ENCODE results near the gene CAVIN2. TPM values are rescaled to one million over a fixed set of nuclear protein-coding genes. Genes with fewer than 3 reads are reported as not detected.

CAVIN2 gene
- total RNA-seq, result not detected in 2 replicates

- Mint-ChIP-seq H3K4me3 (no peak within 1 kb of the TSS), H3K27me3 (peaks cover 60% of the 10 kb centered on the region), H3K36me3 (ENCODE audit: low read depth) (no peaks in the 10 kb centered on the region), H3K4me1 (no peaks in the 10 kb centered on the region), H3K27ac (no peak within 1 kb of the TSS), H3K9me3 (no peaks in the 10 kb centered on the region)
- DNase-seq, result no peak
- intact Hi-C loops (cut with micrococcal nuclease), result no loop called here
Observed at GRCh38 chr2:191846515-191847476, at the start of gene CAVIN2. Gene CAVIN2, minus strand, starts transcription at chr2:191847088. Its CDS starts 163 bp downstream, at chr2:191846925.

GRCh38 chr2:191895743-191896142 is 48.9 kb upstream of the CAVIN2 start:
- Mint-ChIP-seq H3K27me3 (peaks cover 10% of the 10 kb centered on the region), H3K27ac (no peak overlapping the region), H3K36me3 (ENCODE audit: low read depth) (no peaks in the 10 kb centered on the region), H3K4me3 (no peak overlapping the region), H3K4me1 (no peaks in the 10 kb centered on the region), H3K9me3 (peaks cover 4% of the 10 kb centered on the region)
- DNase-seq, result no peak
- intact Hi-C loops (cut with micrococcal nuclease), result no loop called here

DNA sequence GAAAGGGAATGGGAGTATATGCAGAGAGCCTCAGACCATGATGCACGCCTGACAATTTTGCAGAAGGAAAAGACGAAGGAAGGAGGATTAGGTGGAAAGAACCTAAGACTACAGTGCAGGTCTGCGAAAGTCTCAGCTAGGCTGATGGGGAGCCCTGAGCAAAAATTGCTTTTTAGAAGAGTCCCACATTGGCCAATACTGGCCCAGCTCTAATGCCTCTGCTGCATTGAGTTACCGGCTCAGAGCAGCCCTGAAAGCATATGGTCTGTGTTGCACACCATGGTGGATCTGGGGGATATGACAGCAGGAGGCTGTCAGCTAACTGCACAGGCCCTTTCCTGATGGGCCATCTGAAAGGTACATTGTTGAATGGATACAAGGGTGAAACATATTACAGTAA is 48.3 kb upstream of the CAVIN2 start:
- Mint-ChIP-seq H3K36me3 (ENCODE audit: low read depth) (no peaks in the 10 kb centered on the region), H3K4me1 (no peaks in the 10 kb centered on the region), H3K27me3 (peaks cover 10% of the 10 kb centered on the region), H3K27ac (no peak overlapping the region), H3K4me3 (no peak overlapping the region), H3K9me3 (no peaks in the 10 kb centered on the region)
- DNase-seq, result no peak
- intact Hi-C loops (cut with micrococcal nuclease), result no loop called here

DNA sequence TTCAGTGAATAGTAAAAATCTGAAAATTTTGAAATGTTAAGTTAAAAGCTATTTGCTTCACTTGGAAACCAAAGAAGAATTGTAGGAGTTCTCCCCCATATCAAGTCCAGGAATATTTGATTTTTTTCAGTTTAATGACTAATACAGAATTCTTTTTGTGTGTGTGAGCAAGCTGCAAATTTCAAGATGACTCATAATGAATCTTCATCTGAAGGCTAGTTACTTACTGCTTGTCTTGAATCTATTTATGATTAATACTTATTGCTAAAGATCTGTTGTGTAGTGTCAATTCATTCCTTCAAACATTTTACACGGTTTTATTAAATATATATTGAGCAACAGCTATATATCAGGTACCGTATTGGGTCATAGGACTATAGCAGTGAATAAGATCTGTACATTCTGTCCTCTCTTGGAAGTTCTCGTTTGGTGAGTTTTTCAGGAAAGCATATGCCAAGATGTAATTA is 47.8 kb upstream of the CAVIN2 start:
- Mint-ChIP-seq H3K4me1 (no peaks in the 10 kb centered on the region), H3K27me3 (peaks cover 13% of the 10 kb centered on the region), H3K36me3 (ENCODE audit: low read depth) (no peaks in the 10 kb centered on the region), H3K9me3 (no peaks in the 10 kb centered on the region), H3K4me3 (no peak overlapping the region), H3K27ac (no peak overlapping the region)
- intact Hi-C loops (cut with micrococcal nuclease), result no loop called here
- DNase-seq, result no peak

DNA sequence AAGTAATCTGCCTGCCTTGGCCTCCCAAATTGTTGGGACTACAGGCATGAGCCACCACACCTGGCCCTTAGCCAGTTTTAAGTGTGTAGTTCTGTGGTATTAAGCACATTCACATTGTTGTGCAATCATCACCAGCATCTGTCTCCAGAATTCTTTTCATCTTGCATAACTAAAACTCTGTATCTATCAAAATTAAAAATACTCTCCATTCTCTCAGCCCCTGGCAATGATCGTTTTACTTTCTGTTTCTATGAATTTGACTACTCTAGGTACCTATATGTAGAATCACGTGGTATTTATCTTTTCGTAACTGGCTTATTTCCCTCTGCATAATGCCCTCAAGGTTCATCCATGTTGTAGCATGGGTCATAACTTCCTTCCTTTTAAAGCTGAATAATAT is 45.5 kb upstream of the CAVIN2 start:
- intact Hi-C loops (cut with micrococcal nuclease), result no loop called here
- no peak overlapping the region for H3K27ac Mint-ChIP-seq
- no peaks in the 10 kb centered on the region for H3K9me3 Mint-ChIP-seq
- no peaks in the 10 kb centered on the region for H3K36me3 Mint-ChIP-seq (ENCODE audit: low read depth)
- H3K4me1 Mint-ChIP-seq, result no peaks in the 10 kb centered on the region
- peaks cover 13% of the 10 kb centered on the region for H3K27me3 Mint-ChIP-seq
- DNase-seq, result no peak
- no peak overlapping the region for H3K4me3 Mint-ChIP-seq

DNA sequence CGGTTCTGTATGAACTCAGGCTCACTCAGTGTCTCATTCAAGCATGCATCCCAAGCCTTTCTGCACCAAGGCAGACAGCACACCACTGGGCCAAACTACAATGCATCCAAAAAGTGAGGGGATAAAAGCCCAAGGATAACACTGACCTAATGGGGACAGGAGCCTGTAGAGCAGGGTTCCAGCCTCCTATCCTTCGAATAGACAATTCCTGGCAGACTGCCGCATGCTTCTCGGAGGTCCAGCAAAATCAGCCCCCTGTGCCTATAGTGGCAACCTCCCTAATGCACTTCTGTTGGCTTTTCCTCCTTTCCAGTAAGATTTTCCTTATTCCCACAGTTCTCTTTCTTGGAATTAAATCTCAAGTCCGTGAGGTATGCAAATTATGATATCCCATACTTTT is 44.8 kb upstream of the CAVIN2 start:
- H3K36me3 Mint-ChIP-seq (ENCODE audit: low read depth), result no peaks in the 10 kb centered on the region
- H3K27me3 Mint-ChIP-seq, result peaks cover 14% of the 10 kb centered on the region
- DNase-seq, result no peak
- no peaks in the 10 kb centered on the region for H3K9me3 Mint-ChIP-seq
- intact Hi-C loops (cut with micrococcal nuclease), result no loop called here
- H3K27ac Mint-ChIP-seq, result no peak overlapping the region
- H3K4me3 Mint-ChIP-seq, result no peak overlapping the region
- H3K4me1 Mint-ChIP-seq, result no peaks in the 10 kb centered on the region

GRCh38 chr2:191889931-191890330 is 43.0 kb upstream of the CAVIN2 start:
- no peaks in the 10 kb centered on the region for H3K4me1 Mint-ChIP-seq
- no peaks in the 10 kb centered on the region for H3K36me3 Mint-ChIP-seq (ENCODE audit: low read depth)
- no peak overlapping the region for H3K27ac Mint-ChIP-seq
- DNase-seq, result no peak
- H3K27me3 Mint-ChIP-seq, result peaks cover 14% of the 10 kb centered on the region
- intact Hi-C loops (cut with micrococcal nuclease), result no loop called here
- no peaks in the 10 kb centered on the region for H3K9me3 Mint-ChIP-seq
- no peak overlapping the region for H3K4me3 Mint-ChIP-seq

DNA sequence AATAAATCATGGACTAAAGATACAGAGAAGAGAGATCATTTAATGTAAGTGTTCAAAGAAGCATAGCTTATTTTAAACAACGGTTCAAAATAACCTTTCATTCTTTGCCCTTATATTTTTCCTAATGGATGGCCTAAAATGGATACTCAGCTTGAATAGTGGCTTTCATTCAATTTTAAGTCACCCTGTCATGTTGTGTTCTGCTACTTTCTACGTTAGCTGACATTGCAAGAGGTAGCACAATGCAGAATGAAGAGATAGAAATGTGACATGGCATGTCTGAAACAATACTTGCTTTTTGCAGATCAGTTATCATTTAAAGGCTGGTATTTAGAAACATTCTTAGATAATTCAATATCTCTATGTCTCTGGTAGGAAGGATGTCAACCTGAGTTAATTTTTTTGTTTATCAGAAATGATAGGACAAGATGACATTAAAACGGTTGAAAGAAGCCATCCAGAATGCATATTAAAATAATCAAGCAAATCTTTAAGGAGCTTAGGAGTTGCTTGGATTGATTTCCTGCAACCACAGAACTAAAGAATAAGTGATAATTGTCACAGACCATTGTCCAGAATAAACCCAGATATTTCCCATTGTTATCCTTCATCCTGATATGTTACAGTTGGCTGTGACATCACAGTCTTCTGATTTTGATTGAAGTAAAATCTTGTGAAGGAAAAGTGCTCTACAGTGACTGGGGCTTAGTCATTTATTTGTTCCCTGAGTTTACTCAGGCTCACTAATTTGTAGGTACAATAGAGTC is 41.7 kb upstream of the CAVIN2 start:
- Mint-ChIP-seq H3K4me3 (no peak overlapping the region), H3K36me3 (ENCODE audit: low read depth) (no peaks in the 10 kb centered on the region), H3K27me3 (peaks cover 17% of the 10 kb centered on the region), H3K4me1 (no peaks in the 10 kb centered on the region), H3K27ac (no peak overlapping the region), H3K9me3 (no peaks in the 10 kb centered on the region)
- intact Hi-C loops (cut with micrococcal nuclease), result no loop called here
- no peak for DNase-seq

DNA sequence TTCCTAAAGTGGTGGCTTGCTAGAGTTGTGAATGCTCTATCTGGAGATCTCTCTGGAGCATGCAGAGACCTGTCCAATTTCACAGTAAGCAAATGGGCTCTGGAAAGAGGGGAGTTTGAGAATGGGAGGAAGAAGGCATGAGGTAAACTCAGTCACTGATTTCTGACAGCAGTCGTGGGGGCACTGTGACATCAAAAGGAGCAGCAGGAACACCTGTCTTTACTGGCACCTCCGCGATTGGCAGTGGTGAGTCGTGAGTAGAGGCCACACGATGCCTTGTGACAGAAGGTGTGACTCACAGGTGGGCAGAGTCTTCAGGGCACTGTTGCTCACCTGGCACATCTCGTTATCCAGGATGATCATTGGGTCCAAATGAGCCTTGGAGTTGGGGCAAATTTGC is 38.8 kb upstream of the CAVIN2 start:
- Mint-ChIP-seq H3K4me3 (no peak overlapping the region), H3K27ac (no peak overlapping the region), H3K36me3 (ENCODE audit: low read depth) (no peaks in the 10 kb centered on the region), H3K9me3 (no peaks in the 10 kb centered on the region), H3K27me3 (peaks cover 10% of the 10 kb centered on the region), H3K4me1 (no peaks in the 10 kb centered on the region)
- DNase-seq, result no peak
- intact Hi-C loops (cut with micrococcal nuclease), result no loop called here

GRCh38 chr2:191885098-191885497 is 38.2 kb upstream of the CAVIN2 start:
- Mint-ChIP-seq H3K9me3 (no peaks in the 10 kb centered on the region), H3K4me3 (no peak overlapping the region), H3K36me3 (ENCODE audit: low read depth) (no peaks in the 10 kb centered on the region), H3K27me3 (peaks cover 10% of the 10 kb centered on the region), H3K27ac (no peak overlapping the region), H3K4me1 (no peaks in the 10 kb centered on the region)
- intact Hi-C loops (cut with micrococcal nuclease), result no loop called here
- DNase-seq, result no peak

- intact Hi-C loops (cut with micrococcal nuclease), result no loop called here
- no peaks in the 10 kb centered on the region for H3K9me3 Mint-ChIP-seq
- no peak for DNase-seq
- no peaks in the 10 kb centered on the region for H3K4me1 Mint-ChIP-seq
- H3K4me3 Mint-ChIP-seq, result no peak overlapping the region
- no peaks in the 10 kb centered on the region for H3K36me3 Mint-ChIP-seq (ENCODE audit: low read depth)
- peaks cover 8% of the 10 kb centered on the region for H3K27me3 Mint-ChIP-seq
- no peak overlapping the region for H3K27ac Mint-ChIP-seq
Observed at GRCh38 chr2:191881982-191882816, 35.3 kb upstream of the CAVIN2 start.

- no peak for DNase-seq
- Mint-ChIP-seq H3K4me1 (no peaks in the 10 kb centered on the region), H3K27me3 (peaks cover 7% of the 10 kb centered on the region), H3K4me3 (no peak overlapping the region), H3K9me3 (no peaks in the 10 kb centered on the region), H3K36me3 (ENCODE audit: low read depth) (no peaks in the 10 kb centered on the region), H3K27ac (no peak overlapping the region)
- intact Hi-C loops (cut with micrococcal nuclease), result no loop called here
Observed at GRCh38 chr2:191878548-191879279, 31.8 kb upstream of the CAVIN2 start.

DNA sequence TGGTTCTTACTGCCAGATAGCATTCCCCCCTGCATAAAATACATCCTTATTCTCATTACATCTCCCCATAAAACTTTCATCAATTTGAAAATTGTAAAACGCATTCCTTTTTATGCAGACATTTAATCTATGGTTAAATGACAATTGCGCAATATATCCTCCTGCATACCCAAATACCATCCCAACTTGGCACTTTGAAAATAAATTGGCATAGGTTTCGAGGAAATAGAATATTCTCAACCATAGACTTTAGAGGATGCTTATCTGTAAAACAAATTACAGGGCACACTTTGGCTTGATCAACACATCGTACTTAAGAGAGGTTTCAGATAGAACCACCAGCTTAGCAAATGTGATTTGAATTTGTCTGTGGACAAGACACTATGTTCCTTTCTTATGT is 31.0 kb upstream of the CAVIN2 start:
- DNase-seq, result no peak
- no peak overlapping the region for H3K27ac Mint-ChIP-seq
- no peaks in the 10 kb centered on the region for H3K9me3 Mint-ChIP-seq
- no peak overlapping the region for H3K4me3 Mint-ChIP-seq
- intact Hi-C loops (cut with micrococcal nuclease), result no loop called here
- H3K36me3 Mint-ChIP-seq (ENCODE audit: low read depth), result no peaks in the 10 kb centered on the region
- H3K4me1 Mint-ChIP-seq, result no peaks in the 10 kb centered on the region
- peaks cover 6% of the 10 kb centered on the region for H3K27me3 Mint-ChIP-seq
